Smooth muscle cell of the brain vasculature (primary cell): Measurements from ENCODE around the gene EXOC3.

Experiments
- DNase-seq: peaks from one replicate; pipeline ENCODE4 v3.0.0-alpha.2; 2012; ENCODE audit warnings: low read depth, low spot score

The EXOC3 gene

DNA sequence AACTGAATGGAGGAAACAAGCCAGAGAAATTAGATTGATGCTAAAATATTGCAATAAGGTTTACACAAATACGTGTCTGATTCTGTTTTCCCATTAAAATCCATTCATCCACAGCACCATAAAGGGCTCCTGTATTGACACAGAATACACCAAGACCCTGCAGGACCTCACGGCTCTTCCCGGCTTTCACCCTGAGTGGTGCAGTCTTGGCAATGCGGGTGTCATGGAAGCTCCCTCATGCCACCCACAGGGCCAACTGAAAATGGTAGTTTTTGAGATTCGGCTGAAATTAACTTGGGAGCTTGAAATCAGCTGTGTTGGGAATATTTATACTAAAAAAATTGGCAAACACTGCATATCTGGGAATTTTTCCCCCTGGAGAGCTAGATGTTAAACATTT, 17.3 kb upstream of the EXOC3 start:
- DNase-seq = no peak

- no peak for DNase-seq
These were observed 16.5 kb upstream of the EXOC3 start for GRCh38 chr5:426392-426976.

- no peak for DNase-seq
These were observed 15.4 kb upstream of the EXOC3 start for GRCh38 chr5:427415-428087.

GRCh38 chr5:428219-428618, 14.8 kb upstream of the EXOC3 start:
- no peak for DNase-seq

GRCh38 chr5:428754-429452, 14.1 kb upstream of the EXOC3 start:
- no peak for DNase-seq

DNA sequence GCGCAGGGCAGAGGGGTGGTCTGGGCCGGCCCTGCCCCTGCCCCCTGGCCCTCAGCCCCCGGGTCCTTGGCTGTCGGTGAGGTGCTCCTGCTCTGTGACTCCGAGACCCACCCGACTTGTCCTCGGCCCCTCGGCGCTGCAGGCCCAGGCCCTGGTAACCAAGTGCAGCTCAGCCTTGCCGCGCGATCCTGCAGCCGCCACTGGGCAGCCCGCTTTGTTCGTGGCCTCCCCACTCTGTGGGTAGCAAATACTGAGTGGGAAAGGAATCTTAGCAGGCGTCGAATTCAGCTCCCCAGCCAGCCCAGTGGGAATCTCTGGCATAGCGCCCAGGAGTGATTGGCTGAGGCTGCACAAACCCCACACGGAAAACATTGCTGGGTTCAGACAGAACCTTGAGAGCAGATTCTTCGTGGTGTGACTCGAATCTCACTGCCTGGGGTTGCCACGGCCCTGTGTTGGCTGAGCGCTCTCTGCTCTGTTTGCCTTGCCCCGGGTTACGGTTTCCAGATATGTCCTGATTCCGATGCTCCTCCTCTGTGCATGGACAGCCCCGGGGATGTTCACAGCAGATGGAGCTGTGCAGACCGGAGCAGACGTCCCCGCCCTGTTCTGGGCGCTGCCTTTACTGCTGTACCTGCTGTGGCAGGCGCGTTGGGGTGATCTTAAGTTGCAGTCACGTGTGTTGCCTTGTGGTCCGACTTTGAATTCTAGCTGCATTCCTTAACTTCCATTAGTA, 13.4 kb upstream of the EXOC3 start:
- DNase-seq = peak; percentile 33

- DNase-seq = no peak
These were observed 12.6 kb upstream of the EXOC3 start for GRCh38 chr5:430214-430925.

DNA sequence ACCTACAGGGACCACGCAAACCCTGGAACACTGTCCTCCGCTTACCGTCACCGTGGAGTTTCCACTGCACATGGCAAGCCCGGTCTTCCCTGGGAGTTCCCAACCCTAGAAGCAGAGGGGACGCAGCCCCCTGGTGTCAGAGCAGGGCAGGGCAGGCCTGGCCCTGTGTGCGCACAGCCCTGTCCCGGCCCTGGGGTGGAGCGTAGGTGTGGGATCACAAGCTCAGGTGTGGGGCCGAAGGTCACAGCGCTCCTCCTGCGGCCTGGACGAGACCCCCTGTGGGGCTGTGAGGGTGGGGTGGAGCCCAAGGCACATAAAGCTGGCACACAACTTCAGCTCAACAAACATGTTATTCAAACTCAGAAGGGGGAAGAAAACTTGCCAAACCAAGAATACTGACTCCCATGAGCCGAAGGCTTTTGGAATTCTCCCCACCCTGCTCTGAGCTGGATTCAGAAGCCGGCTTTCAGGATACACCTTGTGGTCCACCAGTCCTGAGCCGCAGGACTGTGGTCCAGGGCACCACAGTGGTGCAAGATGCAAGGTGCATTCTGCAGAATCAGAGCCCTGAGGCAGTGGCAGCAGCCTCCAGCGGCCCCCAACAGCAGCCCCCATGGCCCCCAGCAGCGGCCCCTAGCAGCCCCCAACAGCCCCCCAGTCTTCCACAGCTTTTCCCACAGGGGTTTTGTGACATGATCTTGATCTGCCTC, 11.8 kb upstream of the EXOC3 start:
- no peak for DNase-seq

DNA sequence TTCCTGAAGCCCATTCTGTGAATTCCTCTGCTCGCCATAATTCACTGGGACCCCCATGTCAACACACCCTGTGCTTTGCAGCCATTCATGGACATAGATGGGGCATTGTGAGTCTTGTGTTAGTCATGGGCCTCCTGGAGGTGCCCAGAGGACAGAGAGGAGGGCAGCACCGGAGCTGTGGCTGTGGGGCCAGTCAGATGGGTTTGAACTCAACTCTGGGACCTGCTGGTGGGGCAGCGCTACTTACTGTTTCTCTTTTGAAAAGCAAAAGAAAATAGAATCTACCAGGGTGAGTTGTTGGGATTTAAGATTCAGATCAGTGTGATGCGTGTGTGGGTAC, 11.3 kb upstream of the EXOC3 start:
- DNase-seq = no peak

- DNase-seq = no peak
These were observed 10.6 kb upstream of the EXOC3 start for GRCh38 chr5:432201-432927.

- DNase-seq = no peak
These were observed 9.8 kb upstream of the EXOC3 start for GRCh38 chr5:432928-433791.

DNA sequence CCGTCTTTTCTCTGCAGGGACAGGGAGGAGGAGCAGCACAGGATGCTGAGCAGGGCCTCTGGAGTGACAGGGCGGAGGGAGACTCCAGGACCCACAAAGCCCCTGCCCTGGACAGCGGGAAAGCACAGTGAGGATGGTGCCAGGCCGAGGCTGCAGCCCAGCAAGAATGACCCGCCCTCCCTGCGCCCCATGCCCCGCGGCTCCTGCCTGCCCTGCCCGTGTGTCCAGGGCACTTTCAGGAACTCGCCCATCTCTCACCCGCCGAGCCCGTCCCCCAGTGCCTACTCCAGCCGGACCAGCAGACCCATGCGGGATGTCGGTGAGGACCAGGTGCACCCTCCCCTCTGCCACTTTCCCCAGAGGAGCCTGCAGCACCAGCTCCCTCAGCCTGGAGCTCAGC, 9.1 kb upstream of the EXOC3 start:
- DNase-seq = no peak

- no peak for DNase-seq
These were observed 8.4 kb upstream of the EXOC3 start for GRCh38 chr5:434443-435146.

- DNase-seq = no peak
These were observed 7.7 kb upstream of the EXOC3 start for GRCh38 chr5:435156-435790.

DNA sequence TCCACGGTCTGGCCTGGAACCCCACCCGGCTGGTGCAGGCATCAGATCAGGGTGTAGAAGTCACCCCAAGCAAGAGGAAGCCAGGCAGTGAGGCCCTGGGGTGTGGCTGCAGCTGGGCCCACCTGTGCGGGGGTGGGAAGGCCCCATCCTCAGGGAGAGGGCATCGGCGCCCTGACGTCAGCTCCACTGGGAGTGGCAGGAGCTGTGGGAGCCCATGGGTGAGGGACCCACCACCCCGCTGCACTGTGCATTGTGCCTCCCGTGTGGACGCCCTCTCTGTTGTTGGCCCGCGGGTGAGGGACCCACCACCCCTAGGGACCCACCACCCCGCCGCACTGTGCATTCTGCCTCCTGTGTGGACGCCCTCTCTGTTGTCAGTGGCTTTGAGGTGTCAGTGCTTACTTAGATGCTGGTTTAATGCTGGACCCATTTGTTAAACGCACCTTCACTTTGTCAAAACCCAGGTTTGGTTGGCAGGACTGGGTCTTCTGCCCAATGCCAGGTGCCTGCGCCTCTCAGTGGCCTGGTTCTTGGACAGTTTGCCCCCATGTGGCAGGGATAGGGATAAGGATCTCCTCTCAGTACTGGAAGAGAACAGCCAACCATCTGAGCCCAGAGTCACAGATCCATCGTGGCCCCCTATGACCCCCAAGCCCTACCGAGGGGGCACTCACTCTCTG, 6.9 kb upstream of the EXOC3 start:
- no peak for DNase-seq

DNA sequence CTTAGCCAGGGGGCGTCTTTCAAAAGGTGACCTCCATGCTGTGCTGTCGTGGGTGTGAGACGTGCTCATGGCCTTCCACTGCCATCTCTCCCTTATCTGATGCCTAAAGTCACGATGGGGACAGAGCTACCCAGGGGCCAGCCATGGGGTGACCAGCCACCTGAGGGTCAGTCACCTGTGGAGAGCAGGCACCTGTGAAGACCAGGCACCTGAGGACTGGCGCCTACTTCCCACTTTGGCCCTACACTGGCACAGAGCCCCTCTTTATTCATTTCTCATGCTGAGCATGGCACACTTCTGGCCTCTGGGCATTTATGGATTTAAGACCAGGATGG, 6.4 kb upstream of the EXOC3 start:
- DNase-seq = no peak

DNA sequence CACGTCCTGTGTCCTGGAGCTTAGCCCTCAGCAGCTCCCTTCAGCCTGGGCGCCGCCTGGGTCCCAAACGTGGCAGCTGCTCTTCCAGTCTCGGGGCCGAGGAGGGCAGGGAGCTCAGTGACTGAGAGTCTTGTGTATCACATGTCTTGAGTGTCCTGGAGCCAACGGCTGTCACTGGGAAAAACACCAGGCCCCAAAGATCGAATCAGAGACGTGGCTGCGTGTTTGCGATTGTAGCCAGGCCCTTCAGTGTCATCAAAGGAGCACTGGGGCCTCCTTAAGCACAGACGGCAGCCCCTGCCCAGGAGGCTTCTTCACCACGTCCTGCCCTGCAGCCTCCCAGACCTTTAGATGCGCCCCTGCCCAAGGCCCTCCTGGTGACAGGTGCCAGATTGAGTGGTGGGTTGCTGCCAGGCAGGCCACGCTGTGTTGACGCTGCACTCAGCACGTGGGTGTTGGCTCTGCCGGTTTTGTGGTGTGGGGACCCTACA, 5.7 kb upstream of the EXOC3 start:
- no peak for DNase-seq

DNA sequence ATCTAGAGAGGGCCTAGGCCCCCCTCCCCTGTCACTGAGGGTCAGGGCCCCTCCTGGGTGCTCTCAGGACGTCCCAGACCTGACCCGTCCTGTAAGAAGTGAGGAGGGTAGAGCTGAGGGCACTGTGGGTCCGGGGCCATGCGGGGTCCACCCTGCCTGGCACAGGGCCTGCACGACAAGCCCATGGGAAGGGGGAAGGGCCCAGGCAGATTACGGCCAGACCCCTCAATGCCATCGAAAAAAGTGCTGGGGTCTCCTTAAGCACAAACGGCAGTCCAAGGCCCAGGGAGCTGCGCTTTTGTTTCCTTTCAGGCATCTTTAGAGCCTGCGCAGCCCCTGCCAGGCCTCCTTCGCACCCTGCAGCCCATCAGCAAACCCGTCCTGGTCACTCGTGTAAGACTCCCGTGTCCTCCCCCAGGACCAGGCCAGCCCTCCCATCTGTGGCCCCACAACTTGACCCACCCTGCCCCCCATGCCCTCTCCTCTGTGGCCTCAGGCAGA, 4.4 kb upstream of the EXOC3 start:
- DNase-seq = no peak
